DOHH2 (cell line): ENCODE data around the gene LYZL2.

Experiments
- H3F3A ChIP-seq: fragments of 200-600 bp; sonication (generic), shearing (Covaris generic); 2 replicates; pipeline ENCODE4 v1.6.0; 2016; ENCODE audit warnings: antibody characterized with exemption, mild to moderate bottlenecking; ENCODE audit not compliant: control insufficient read depth, insufficient read depth
- H3K27ac ChIP-seq: fragments of 200-600 bp; sonication (generic); 2 replicates; pipeline ENCODE4 v1.5.1; 2014; ENCODE audit warnings: low read depth, mild to moderate bottlenecking, low read length, moderate library complexity
- H3K27me3 ChIP-seq: fragments of 200-600 bp; sonication (generic); 2 replicates; pipeline ENCODE4 v1.6.1; 2014; ENCODE audit warnings: mild to moderate bottlenecking, low read length, mixed read lengths; ENCODE audit not compliant: control insufficient read depth
- H3K36me3 ChIP-seq: fragments of 200-600 bp; sonication (generic); 2 replicates; pipeline ENCODE4 v1.6.1; 2014; ENCODE audit warnings: mild to moderate bottlenecking, low read length, moderate library complexity, mixed read lengths; ENCODE audit not compliant: control insufficient read depth
- H3K4me1 ChIP-seq: fragments of 200-600 bp; sonication (generic); 2 replicates; pipeline ENCODE4 v1.6.1; 2014; ENCODE audit warnings: mild to moderate bottlenecking, low read length, mixed read lengths; ENCODE audit not compliant: control insufficient read depth
- H3K4me2 ChIP-seq: fragments of 200-600 bp; sonication (generic); 2 replicates; pipeline ENCODE4 v1.6.0; 2014; ENCODE audit warnings: mild to moderate bottlenecking, low read length, moderate library complexity
- H3K4me3 ChIP-seq: fragments of 200-600 bp; sonication (generic); 2 replicates; pipeline ENCODE4 v1.5.1; 2014; ENCODE audit warnings: mild to moderate bottlenecking, low read length, mixed read lengths
- H3K79me2 ChIP-seq: fragments of 200-600 bp; sonication (generic); 2 replicates; pipeline ENCODE4 v1.6.1; 2014; ENCODE audit warnings: mild to moderate bottlenecking, low read length, mixed read lengths; ENCODE audit not compliant: control insufficient read depth
- H3K9me2 ChIP-seq: fragments of 200-600 bp; sonication (generic); replicated peaks from 2 replicates; pipeline ENCODE4 v1.6.1; 2014; ENCODE audit warnings: mild to moderate bottlenecking, low read length, mixed read lengths; ENCODE audit not compliant: control insufficient read depth
- H3K9me3 ChIP-seq: fragments of 200-600 bp; sonication (generic); 2 replicates; pipeline ENCODE4 v1.6.1; 2014; ENCODE audit warnings: antibody characterized with exemption, low read length, mixed read lengths; ENCODE audit not compliant: control insufficient read depth, insufficient read depth
- H4K20me1 ChIP-seq: fragments of 200-600 bp; sonication (generic); 2 replicates; pipeline ENCODE4 v1.6.0; 2014; ENCODE audit warnings: low read depth, mild to moderate bottlenecking, antibody characterized with exemption, low read length, moderate library complexity; ENCODE audit not compliant: control insufficient read depth, insufficient read depth
- CTCF ChIP-seq: fragments of 200-600 bp; sonication (generic); IDR thresholded peaks from one replicate; pipeline ENCODE4 v1.5.1; 2014; ENCODE audit warnings: antibody characterized with exemption, mild to moderate bottlenecking, low read depth, low read length; ENCODE audit not compliant: poor library complexity, severe bottlenecking
- EZH2phosphoT487 ChIP-seq: fragments of 200-600 bp; sonication (generic); IDR thresholded peaks from 2 replicates; pipeline ENCODE4 v1.6.1; 2017; ENCODE audit warnings: borderline replicate concordance, mild to moderate bottlenecking, antibody characterized with exemption, low read length, moderate library complexity, mixed read lengths

LYZL2 gene

GRCh38 chr10:30580241-30580640 lies 49.3 kb downstream of the LYZL2 start:
- H3F3A ChIP-seq = no peaks in the 10 kb centered on the region
- H3K9me3 ChIP-seq = no peaks in the 10 kb centered on the region
- peaks cover 3% of the 10 kb centered on the region; the same call in 1 of the 2 replicates for H3K4me1 ChIP-seq
- peaks cover 9% of the 10 kb centered on the region; the same call in 1 of the 2 replicates for H3K27me3 ChIP-seq
- H3K4me2 ChIP-seq = no peak overlapping the region
- H3K79me2 ChIP-seq = no peaks in the 10 kb centered on the region
- H3K27ac ChIP-seq = no peak overlapping the region
- H3K36me3 ChIP-seq = no peaks in the 10 kb centered on the region
- TF ChIP-seq EZH2phosphoT487 = no peak
- no peak for TF ChIP-seq CTCF
- no peak overlapping the region for H3K4me3 ChIP-seq
- no peaks in the 10 kb centered on the region for H3K9me2 ChIP-seq
- H4K20me1 ChIP-seq = no peaks in the 10 kb centered on the region

- no peak overlapping the region for H3K4me2 ChIP-seq
- no peaks in the 10 kb centered on the region for H3K9me2 ChIP-seq
- H3K27ac ChIP-seq = no peak overlapping the region
- no peak overlapping the region for H3K4me3 ChIP-seq
- H3K27me3 ChIP-seq = peaks cover 9% of the 10 kb centered on the region; the same call in 1 of the 2 replicates
- H4K20me1 ChIP-seq = no peaks in the 10 kb centered on the region
- H3F3A ChIP-seq = no peaks in the 10 kb centered on the region
- no peak for TF ChIP-seq CTCF
- no peak for TF ChIP-seq EZH2phosphoT487
- H3K9me3 ChIP-seq = no peaks in the 10 kb centered on the region
- H3K79me2 ChIP-seq = no peaks in the 10 kb centered on the region
- peaks cover 8% of the 10 kb centered on the region for H3K4me1 ChIP-seq
- H3K36me3 ChIP-seq = no peaks in the 10 kb centered on the region
Measured at GRCh38 chr10:30579574-30579973, 50.0 kb downstream of the LYZL2 start.

DNA sequence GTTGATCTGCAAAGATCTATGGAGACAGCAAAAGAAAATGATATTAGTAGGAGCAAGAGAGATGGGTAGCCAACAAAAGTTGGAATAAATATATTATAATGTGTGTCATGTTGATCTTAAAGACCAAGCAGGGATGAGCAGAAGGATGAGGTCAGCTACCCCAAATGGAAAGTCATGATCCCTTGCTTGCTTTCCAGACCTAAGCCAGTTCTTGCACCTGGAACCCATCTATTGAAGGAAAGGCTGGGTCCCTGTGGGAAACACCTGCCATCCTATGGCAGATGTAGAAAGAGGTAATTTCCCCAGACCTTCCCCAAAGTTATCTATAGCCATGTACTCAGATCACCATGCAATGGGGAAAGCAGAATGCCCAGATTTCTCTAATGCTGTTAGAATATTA lies 52.5 kb downstream of the LYZL2 start:
- Histone ChIP-seq H3K79me2 (no peaks in the 10 kb centered on the region), H3F3A (no peaks in the 10 kb centered on the region), H3K9me3 (no peaks in the 10 kb centered on the region), H3K4me2 (no peak overlapping the region), H4K20me1 (no peaks in the 10 kb centered on the region), H3K4me1 (peaks cover 16% of the 10 kb centered on the region), H3K9me2 (no peaks in the 10 kb centered on the region), H3K27ac (no peak overlapping the region), H3K27me3 (peaks cover 3% of the 10 kb centered on the region; the same call in 1 of the 2 replicates), H3K36me3 (no peaks in the 10 kb centered on the region), H3K4me3 (no peak overlapping the region)
- TF ChIP-seq EZH2phosphoT487 = no peak
- TF ChIP-seq CTCF = no peak
